Stimulated activated CD4-positive, alpha-beta T cell treated with anti-CD3 and anti-CD28 coated beads, Interleukin-4, amount 100 ng/mL, for 4 hours (primary cell): ENCODE measurements around the gene OR52A5.
"Not testable (repeated sequence)": the region's sequence is repeated elsewhere in the genome, so short reads cannot be mapped to it uniquely, and the experiment has no call there.

Experiments
- DNase-seq, 2 experiments: peaks; one replicate each; pipeline ENCODE4 v3.0.0-alpha.2; 2020

The OR52A5 gene

DNA sequence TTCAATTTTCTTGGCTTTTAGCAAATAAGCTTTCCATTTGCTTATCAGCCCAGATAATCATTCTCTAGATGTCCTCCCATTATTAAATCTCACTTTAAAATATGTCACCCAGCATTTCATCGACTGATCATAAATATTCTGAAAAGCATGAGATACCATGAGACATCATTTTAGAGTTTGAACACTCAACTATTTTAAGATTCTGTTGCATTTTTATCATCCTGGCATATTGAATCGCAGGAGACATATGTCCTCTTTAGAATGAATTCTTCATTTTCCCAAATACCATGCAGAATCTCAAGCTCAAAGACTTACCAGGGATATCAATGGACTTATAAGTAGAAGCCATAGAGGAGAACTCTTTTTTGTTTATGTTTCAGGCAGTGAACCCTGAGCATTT is at the start of gene OR52A5:
OR52A5 (minus strand) TSS at position 361 of the 400 bp plus-strand sequence. CDS start 5,714 bp downstream, outside the sequence.
- DNase-seq: no peak

- no peak for DNase-seq
These were observed 40.1 kb upstream of the OR52A5 start for GRCh38 chr11:5178046-5178837.

- no peak for DNase-seq
These were observed 36.8 kb upstream of the OR52A5 start for GRCh38 chr11:5174934-5175333.

GRCh38 chr11:5171856-5172255 is 33.7 kb upstream of the OR52A5 start:
- no peak for DNase-seq

GRCh38 chr11:5165898-5166297 is 27.7 kb upstream of the OR52A5 start:
- DNase-seq: not testable (repeated sequence)

DNA sequence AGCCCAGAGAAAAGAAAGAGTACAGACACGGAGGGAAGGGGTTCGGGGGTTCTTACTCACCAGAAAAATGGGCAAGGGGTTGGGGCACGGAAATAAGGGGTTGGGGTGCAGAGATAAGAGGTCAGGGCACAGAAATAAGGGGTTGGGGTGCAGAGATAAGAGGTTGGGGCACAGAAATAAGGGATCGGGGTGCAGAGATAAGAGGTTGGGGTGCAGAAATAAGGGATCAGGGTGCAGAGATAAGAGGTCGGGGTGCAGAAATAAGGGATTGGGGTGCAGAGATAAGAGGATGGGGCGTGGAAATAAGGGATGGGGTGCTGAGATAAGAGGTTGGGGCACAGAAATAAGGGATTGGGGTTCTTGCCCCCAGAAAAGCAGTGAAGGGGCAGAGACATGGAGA is 26.7 kb upstream of the OR52A5 start:
- DNase-seq: not testable (repeated sequence)

DNA sequence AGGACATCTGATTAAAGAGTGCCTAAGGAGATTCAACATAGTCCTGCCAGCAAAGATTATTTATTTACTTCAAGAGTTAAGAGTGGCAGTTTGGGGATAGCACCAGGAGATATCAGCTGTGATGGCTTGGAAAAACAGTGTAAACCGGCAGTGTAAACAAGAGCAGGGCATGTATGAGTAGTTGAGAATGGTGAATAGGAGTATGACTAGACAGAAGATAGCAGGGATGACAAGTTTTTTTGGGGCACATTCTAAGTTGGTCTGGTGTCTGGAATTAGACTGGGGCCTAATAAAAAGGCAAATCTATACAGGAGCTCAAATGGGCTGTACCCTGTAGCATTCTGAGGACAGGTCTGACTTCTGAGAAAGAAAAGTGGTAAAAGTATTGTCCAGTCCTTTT is 22.9 kb upstream of the OR52A5 start:
- not testable (repeated sequence) for DNase-seq

DNA sequence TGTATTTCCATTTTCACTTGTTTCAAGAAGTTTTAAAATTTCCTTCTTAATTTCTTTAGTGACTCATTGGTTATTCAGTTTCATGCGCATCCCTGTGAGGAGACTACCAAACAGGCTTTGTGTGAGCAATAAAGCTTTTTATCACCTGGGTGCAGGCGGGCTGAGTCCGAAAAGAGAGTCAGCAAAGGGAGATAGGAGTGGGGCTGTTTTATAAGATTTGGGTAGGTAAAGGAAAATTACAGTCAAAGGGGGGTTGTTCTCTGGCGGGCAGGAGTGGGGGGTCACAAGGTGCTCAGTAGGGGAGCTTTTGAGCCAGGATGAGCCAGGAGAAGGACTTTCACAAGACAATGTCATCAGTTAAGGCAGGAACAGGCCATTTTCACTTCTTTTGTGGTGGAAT is 22.1 kb upstream of the OR52A5 start:
- not testable (repeated sequence) for DNase-seq

GRCh38 chr11:5159806-5160205 is 21.6 kb upstream of the OR52A5 start:
- DNase-seq: no peak

- no peak for DNase-seq
These were observed 16.5 kb upstream of the OR52A5 start, which contains the start of gene OR52A1 for GRCh38 chr11:5154657-5155056. Gene OR52A1 (minus strand): TSS chr11:5154757. CDS start chr11:5152369, 2,388 bp downstream.

- DNase-seq: no peak
These were observed 15.6 kb upstream of the OR52A5 start for GRCh38 chr11:5153574-5154431.

GRCh38 chr11:5151713-5152153 is 13.6 kb upstream of the OR52A5 start:
- DNase-seq: no peak

GRCh38 chr11:5144206-5144605 is 6.0 kb upstream of the OR52A5 start:
- DNase-seq: not testable (repeated sequence)

GRCh38 chr11:5137014-5137413 is 1.1 kb downstream of the OR52A5 start:
- DNase-seq: no peak

- DNase-seq: no peak
These were observed 1.9 kb downstream of the OR52A5 start for GRCh38 chr11:5136261-5136660.

GRCh38 chr11:5131584-5132335 is 6.4 kb downstream of the OR52A5 start:
- DNase-seq: no peak

- no peak for DNase-seq
These were observed 8.7 kb downstream of the OR52A5 start for GRCh38 chr11:5129457-5129877.

DNA sequence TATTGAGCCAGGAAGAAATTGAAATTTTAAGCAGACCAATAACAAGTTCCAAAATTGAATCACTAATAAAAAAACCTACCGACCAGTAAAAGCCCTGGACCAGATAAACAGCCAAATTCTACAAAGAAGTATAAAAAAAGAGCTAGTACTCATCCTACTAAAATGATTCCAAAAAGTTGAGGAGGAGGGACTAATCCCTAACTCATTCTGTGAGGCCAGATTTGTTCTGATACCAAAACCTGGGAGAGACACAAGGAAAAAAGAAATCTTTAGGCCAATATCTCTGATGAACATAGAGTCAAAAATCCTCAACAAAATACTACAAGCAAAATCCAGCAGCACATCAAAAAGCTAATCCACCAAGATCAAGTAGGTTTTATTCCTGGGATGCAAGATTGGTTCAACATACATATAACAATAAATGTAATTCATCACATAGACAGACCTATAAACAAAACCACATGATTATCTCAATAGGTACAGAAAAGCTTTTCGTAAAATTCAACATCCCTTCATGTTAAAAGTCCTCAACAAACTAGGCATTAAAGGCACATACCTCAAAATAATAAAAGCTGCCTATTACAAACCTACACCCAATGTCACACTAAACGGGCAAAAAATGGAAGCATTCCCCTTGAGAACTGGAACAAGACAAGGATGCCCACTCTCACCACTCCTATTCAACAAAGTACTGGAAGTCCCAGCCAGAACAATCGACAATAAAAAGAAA is 13.1 kb downstream of the OR52A5 start:
- DNase-seq: no peak

- peak; percentile 14 to 26 for DNase-seq
These were observed 14.2 kb downstream of the OR52A5 start for GRCh38 chr11:5123802-5124521.

- no peak for DNase-seq
These were observed 19.3 kb downstream of the OR52A5 start for GRCh38 chr11:5118893-5119292.

- no peak for DNase-seq
These were observed 20.6 kb downstream of the OR52A5 start for GRCh38 chr11:5117588-5117987.
